ENCODE results near the gene ZNF618. TPM values are rescaled to one million over a fixed set of nuclear protein-coding genes. Genes with fewer than 3 reads are reported as not detected.

The ZNF618 gene
- total RNA-seq, 1 experiment from 2014 or later = 1.2 TPM

GRCh38 chr9:114050646-114051045 is 174.5 kb downstream of the ZNF618 start:
- no peaks in the 10 kb centered on the region for H3K4me1 ChIP-seq
- H3K4me3 Mint-ChIP-seq (ENCODE audit: unreplicated experiment) = no peak overlapping the region
- peaks cover 5% of the 10 kb centered on the region for H3K36me3 Mint-ChIP-seq (ENCODE audit: insufficient read depth, unreplicated experiment)
- DNase-seq = no peak
- peak overlapping the region; percentile 21 for H3K27ac Mint-ChIP-seq (ENCODE audit: unreplicated experiment)
- H3K9me3 ChIP-seq = no peaks in the 10 kb centered on the region
- no peak for TF ChIP-seq CTCF (IDR thresholded peaks at IDR 0.05; ENCODE audit: insufficient read depth in 1 of 2, low read depth in 1 of 2, low read length in 1 of 2, severe bottlenecking in 1 of 2, unreplicated experiment in 1 of 2)
- H3K9me3 Mint-ChIP-seq (ENCODE audit: unreplicated experiment) = no peaks in the 10 kb centered on the region
- POLR2A ChIA-PET = no interaction called here
- H3K27me3 ChIP-seq (replicated peaks; ENCODE audit: control insufficient read depth, insufficient read depth, low read length) = no peaks in the 10 kb centered on the region
- CTCF ChIA-PET = no interaction called here
- no TSS peak for BruUV-seq (replicated peaks)
- no peaks in the 10 kb centered on the region for H3K36me3 ChIP-seq (ENCODE audit: control insufficient read depth, insufficient read depth, low read length)
- no peak overlapping the region for H3K4me3 ChIP-seq (ENCODE audit: low read depth, low read length)
- intact Hi-C loops (cut with micrococcal nuclease; ENCODE audit: unreplicated experiment) = no loop called here
- H3K4me1 Mint-ChIP-seq (ENCODE audit: low read depth, unreplicated experiment) = no peaks in the 10 kb centered on the region
- H3K27me3 Mint-ChIP-seq (ENCODE audit: insufficient read depth, unreplicated experiment) = no peaks in the 10 kb centered on the region

- Mint-ChIP-seq H3K9me3 (ENCODE audit: unreplicated experiment) (no peaks in the 10 kb centered on the region), H3K4me3 (ENCODE audit: unreplicated experiment) (no peak overlapping the region), H3K27ac (ENCODE audit: unreplicated experiment) (no peak overlapping the region), H3K36me3 (ENCODE audit: insufficient read depth, unreplicated experiment) (peaks cover 5% of the 10 kb centered on the region), H3K4me1 (ENCODE audit: low read depth, unreplicated experiment) (no peaks in the 10 kb centered on the region), H3K27me3 (ENCODE audit: insufficient read depth, unreplicated experiment) (no peaks in the 10 kb centered on the region)
- H3K27me3 ChIP-seq (replicated peaks; ENCODE audit: control insufficient read depth, insufficient read depth, low read length) = no peaks in the 10 kb centered on the region
- DNase-seq = no peak
- intact Hi-C loops (cut with micrococcal nuclease; ENCODE audit: unreplicated experiment) = no loop called here
- POLR2A ChIA-PET = no interaction called here
- CTCF ChIA-PET = no interaction called here
- no peaks in the 10 kb centered on the region for H3K9me3 ChIP-seq
- no peak for TF ChIP-seq CTCF (IDR thresholded peaks at IDR 0.05; ENCODE audit: insufficient read depth in 1 of 2, low read depth in 1 of 2, low read length in 1 of 2, severe bottlenecking in 1 of 2, unreplicated experiment in 1 of 2)
- BruUV-seq (replicated peaks) = no TSS peak
- no peaks in the 10 kb centered on the region for H3K4me1 ChIP-seq
- no peaks in the 10 kb centered on the region for H3K36me3 ChIP-seq (ENCODE audit: control insufficient read depth, insufficient read depth, low read length)
- no peak overlapping the region for H3K4me3 ChIP-seq (ENCODE audit: low read depth, low read length)
These were observed 175.2 kb downstream of the ZNF618 start for GRCh38 chr9:114051281-114051680.

GRCh38 chr9:114051706-114052105 is 175.6 kb downstream of the ZNF618 start:
- H3K36me3 ChIP-seq (ENCODE audit: control insufficient read depth, insufficient read depth, low read length) = no peaks in the 10 kb centered on the region
- BruUV-seq (replicated peaks) = no TSS peak
- no peak for TF ChIP-seq CTCF (IDR thresholded peaks at IDR 0.05; ENCODE audit: insufficient read depth in 1 of 2, low read depth in 1 of 2, low read length in 1 of 2, severe bottlenecking in 1 of 2, unreplicated experiment in 1 of 2)
- H3K9me3 ChIP-seq = no peaks in the 10 kb centered on the region
- Mint-ChIP-seq H3K36me3 (ENCODE audit: insufficient read depth, unreplicated experiment) (peaks cover 5% of the 10 kb centered on the region), H3K4me3 (ENCODE audit: unreplicated experiment) (no peak overlapping the region), H3K4me1 (ENCODE audit: low read depth, unreplicated experiment) (no peaks in the 10 kb centered on the region), H3K27ac (ENCODE audit: unreplicated experiment) (no peak overlapping the region), H3K27me3 (ENCODE audit: insufficient read depth, unreplicated experiment) (no peaks in the 10 kb centered on the region), H3K9me3 (ENCODE audit: unreplicated experiment) (no peaks in the 10 kb centered on the region)
- no peak overlapping the region for H3K4me3 ChIP-seq (ENCODE audit: low read depth, low read length)
- POLR2A ChIA-PET = no interaction called here
- H3K4me1 ChIP-seq = no peaks in the 10 kb centered on the region
- intact Hi-C loops (cut with micrococcal nuclease; ENCODE audit: unreplicated experiment) = no loop called here
- no peaks in the 10 kb centered on the region for H3K27me3 ChIP-seq (replicated peaks; ENCODE audit: control insufficient read depth, insufficient read depth, low read length)
- CTCF ChIA-PET = no interaction called here
- no peak for DNase-seq
